Vagina (tissue), 2 donors: ENCODE results near the gene ZNF606. TPM values are rescaled to one million over a fixed set of nuclear protein-coding genes. Genes with fewer than 3 reads are reported as not detected.

Source experiments
- DNase-seq, 2 donors: peaks; one replicate each; pipeline ENCODE4 v3.0.0-alpha.2; 2017; ENCODE audit errors: extremely low spot score in 2 of 2
- H3K27ac ChIP-seq: fragments of 200-600 bp; sonication (generic); one replicate; pipeline ENCODE4 v1.5.1; 2019
- H3K27me3 ChIP-seq: fragments of 200-600 bp; sonication (generic); one replicate; pipeline ENCODE4 v1.5.1; 2019
- H3K36me3 ChIP-seq, 2 donors: fragments of 200-600 bp; sonication (generic); one replicate each; pipeline ENCODE4 v1.5.1; 2017 to 2019
- H3K4me1 ChIP-seq: fragments of 200-600 bp; sonication (generic); one replicate; pipeline ENCODE4 v1.5.1; 2019
- H3K4me3 ChIP-seq, 2 donors: fragments of 200-600 bp; sonication (generic); 1 replicate in 1 of 2; 2 replicates in 1 of 2; pipeline ENCODE4 v1.5.1; 2016 to 2019
- H3K9me3 ChIP-seq: fragments of 200-600 bp; sonication (generic); one replicate; pipeline ENCODE4 v1.5.1; 2019
- POLR2A ChIP-seq, 2 donors: fragments of 450-650 bp; IDR thresholded peaks; one replicate each; pipeline ENCODE4 v1.6.1; 2017; ENCODE audit warnings: antibody characterized with exemption in 2 of 2, mild to moderate bottlenecking in 2 of 2, moderate library complexity in 2 of 2
- POLR2AphosphoS5 ChIP-seq, 2 donors: sonication (generic); formaldehyde crosslinking; IDR thresholded peaks; one replicate each; pipeline ENCODE4 v1.9.0; 2017; ENCODE audit warnings: antibody characterized with exemption in 2 of 2, mild to moderate bottlenecking in 2 of 2, low read depth in 1 of 2; ENCODE audit not compliant: insufficient read depth in 1 of 2
- intact Hi-C: fragments of 100-400 bp; cut with DNase I; formaldehyde crosslinking; loops from one replicate; pipeline ENCODE4 v1.15.1; 2023
- total RNA-seq: library from RNA; depleted of rRNA; stranded (reverse); fragments of >200 nt; gene quantifications from one replicate; pipeline ENCODE4 v1.2.3, GENCODE V29; 2016
- TF ChIP-seq, protein P1 (sequence below), 3 experiments: fragments of 450-650 bp in 2 of 3; fragments of 200-600 bp in 1 of 3; sonication (generic) in 1 of 3; IDR thresholded peaks; one replicate each; pipeline ENCODE4 v1.5.1; 2017 to 2019; ENCODE audit warnings: antibody characterized with exemption in 3 of 3, mild to moderate bottlenecking in 2 of 3, moderate library complexity in 2 of 3

Gene ZNF606
- total RNA-seq, 1 donor from 2014 or later = 10.1 TPM

DNA sequence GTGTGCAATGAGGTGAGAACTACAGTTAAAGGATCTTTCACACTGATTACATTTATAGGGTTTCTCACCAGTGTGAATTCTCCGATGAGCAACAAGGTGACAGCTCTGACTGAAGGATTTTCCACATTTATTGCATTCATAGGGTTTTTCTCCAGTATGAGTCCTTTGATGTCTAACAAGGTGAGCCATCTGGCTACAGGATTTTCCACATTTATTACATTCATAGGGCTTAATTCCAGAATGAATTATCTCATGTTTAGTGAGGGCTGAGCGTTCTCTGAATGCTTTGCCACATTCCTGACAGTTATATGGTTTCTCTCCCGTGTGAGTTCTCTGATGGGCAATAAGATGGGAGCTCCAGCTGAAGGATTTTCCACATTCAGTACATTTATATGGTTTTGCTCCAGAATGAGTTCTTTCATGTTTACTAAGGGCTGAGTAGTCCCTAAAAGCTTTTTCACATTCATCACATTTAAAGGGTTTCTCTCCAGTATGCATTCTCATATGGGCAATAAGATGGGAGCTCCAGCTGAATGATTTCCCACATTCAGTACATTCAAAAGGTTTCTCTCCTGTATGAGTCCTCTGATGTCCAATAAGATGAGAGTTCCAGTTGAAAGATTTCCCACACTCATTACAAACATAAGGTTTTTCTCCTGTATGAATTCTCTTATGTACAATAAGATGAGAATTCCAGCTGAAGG is 23.9 kb downstream of the ZNF606 start:
- H3K27ac ChIP-seq = no peak overlapping the region
- no peak for DNase-seq
- no peak for TF ChIP-seq POLR2A (IDR thresholded peaks at IDR 0.05)
- TF ChIP-seq POLR2AphosphoS5 (IDR thresholded peaks at IDR 0.05; ENCODE audit: insufficient read depth in 1 of 2, low read depth in 1 of 2) = no peak
- H3K9me3 ChIP-seq = peaks cover 91% of the 10 kb centered on the region
- intact Hi-C loops = no loop called here
- peaks cover 7 to 82% of the 10 kb centered on the region in 2 donors for H3K36me3 ChIP-seq
- H3K27me3 ChIP-seq = no peaks in the 10 kb centered on the region
- no peaks in the 10 kb centered on the region for H3K4me1 ChIP-seq
- H3K4me3 ChIP-seq = peak overlapping the region in 1 of 2 donors; percentile 11

- H3K36me3 ChIP-seq = peaks cover 0 to 45% of the 10 kb centered on the region in 2 donors
- no peak within 1 kb of the TSS for H3K4me3 ChIP-seq
- intact Hi-C loops = no loop called here
- H3K27ac ChIP-seq = no peak within 1 kb of the TSS
- H3K9me3 ChIP-seq = peaks cover 83% of the 10 kb centered on the region
- DNase-seq = no peak
- TF ChIP-seq POLR2A (IDR thresholded peaks at IDR 0.05) (no peak), POLR2AphosphoS5 (IDR thresholded peaks at IDR 0.05; ENCODE audit: insufficient read depth in 1 of 2, low read depth in 1 of 2) (no peak)
- TF ChIP-seq, protein P1, sequence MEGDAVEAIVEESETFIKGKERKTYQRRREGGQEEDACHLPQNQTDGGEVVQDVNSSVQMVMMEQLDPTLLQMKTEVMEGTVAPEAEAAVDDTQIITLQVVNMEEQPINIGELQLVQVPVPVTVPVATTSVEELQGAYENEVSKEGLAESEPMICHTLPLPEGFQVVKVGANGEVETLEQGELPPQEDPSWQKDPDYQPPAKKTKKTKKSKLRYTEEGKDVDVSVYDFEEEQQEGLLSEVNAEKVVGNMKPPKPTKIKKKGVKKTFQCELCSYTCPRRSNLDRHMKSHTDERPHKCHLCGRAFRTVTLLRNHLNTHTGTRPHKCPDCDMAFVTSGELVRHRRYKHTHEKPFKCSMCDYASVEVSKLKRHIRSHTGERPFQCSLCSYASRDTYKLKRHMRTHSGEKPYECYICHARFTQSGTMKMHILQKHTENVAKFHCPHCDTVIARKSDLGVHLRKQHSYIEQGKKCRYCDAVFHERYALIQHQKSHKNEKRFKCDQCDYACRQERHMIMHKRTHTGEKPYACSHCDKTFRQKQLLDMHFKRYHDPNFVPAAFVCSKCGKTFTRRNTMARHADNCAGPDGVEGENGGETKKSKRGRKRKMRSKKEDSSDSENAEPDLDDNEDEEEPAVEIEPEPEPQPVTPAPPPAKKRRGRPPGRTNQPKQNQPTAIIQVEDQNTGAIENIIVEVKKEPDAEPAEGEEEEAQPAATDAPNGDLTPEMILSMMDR (IDR thresholded peaks at IDR 0.05) = no peak
- no peaks in the 10 kb centered on the region for H3K4me1 ChIP-seq
- no peaks in the 10 kb centered on the region for H3K27me3 ChIP-seq
Observed at GRCh38 chr19:57974434-57974833, 28.2 kb downstream of the ZNF606 start, which contains the start of gene C19orf18. C19orf18 (minus strand) TSS chr19:57974534; CDS start chr19:57974432, 102 bp downstream.

DNA sequence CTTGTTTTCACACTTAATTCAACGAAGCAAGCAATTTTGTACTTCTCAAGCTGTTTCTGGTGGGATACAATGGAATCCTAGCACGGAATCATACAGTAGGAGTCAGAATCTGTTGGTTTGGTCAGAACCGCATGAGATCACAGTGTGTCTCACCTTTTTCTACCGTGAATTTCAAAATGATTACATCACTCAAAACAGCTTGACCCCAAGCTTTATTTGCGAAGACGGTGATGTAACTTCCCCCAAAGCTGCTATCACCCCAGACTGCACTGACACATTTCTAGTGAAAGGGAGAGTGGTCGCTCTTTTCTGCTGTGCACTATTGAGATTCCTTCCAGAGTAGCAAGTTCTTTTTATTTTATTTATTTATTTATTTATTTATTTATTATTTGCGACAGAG is 37.9 kb downstream of the ZNF606 start:
- H3K27ac ChIP-seq = no peak overlapping the region
- no peaks in the 10 kb centered on the region for H3K4me1 ChIP-seq
- H3K9me3 ChIP-seq = peaks cover 29% of the 10 kb centered on the region
- intact Hi-C loops = no loop called here
- H3K36me3 ChIP-seq = peaks cover 0 to 17% of the 10 kb centered on the region in 2 donors
- TF ChIP-seq, protein P1 (IDR thresholded peaks at IDR 0.05) = no peak
- TF ChIP-seq POLR2A (IDR thresholded peaks at IDR 0.05) (no peak), POLR2AphosphoS5 (IDR thresholded peaks at IDR 0.05; ENCODE audit: insufficient read depth in 1 of 2, low read depth in 1 of 2) (no peak)
- H3K27me3 ChIP-seq = no peaks in the 10 kb centered on the region
- H3K4me3 ChIP-seq = no peak overlapping the region
- DNase-seq = no peak

DNA sequence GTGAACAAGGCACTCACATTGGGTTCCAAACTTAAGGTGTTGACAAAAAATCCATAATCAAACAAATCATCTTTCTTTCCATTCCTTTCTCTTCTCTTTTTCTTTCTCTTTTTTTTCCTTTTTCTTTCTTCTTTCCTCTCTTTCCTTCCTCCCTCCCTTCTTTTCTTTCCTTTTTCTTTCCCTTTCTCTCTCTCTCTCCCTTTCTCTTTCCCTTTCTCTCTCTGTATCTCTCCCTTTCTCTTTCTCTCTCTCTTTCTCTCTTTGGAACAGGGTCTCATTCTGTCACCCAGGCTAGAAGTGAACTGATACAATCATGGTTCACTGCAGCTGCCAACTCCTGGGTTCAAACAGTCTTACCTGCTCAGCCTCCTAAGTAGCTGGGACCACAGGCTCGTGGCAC is 40.8 kb downstream of the ZNF606 start:
- DNase-seq = no peak
- Histone ChIP-seq H3K4me3 (no peak overlapping the region), H3K4me1 (no peaks in the 10 kb centered on the region), H3K36me3 (peaks cover 0 to 6% of the 10 kb centered on the region in 2 donors), H3K27me3 (no peaks in the 10 kb centered on the region), H3K27ac (no peak overlapping the region), H3K9me3 (peaks cover 17% of the 10 kb centered on the region)
- no peak for TF ChIP-seq POLR2A (IDR thresholded peaks at IDR 0.05)
- TF ChIP-seq POLR2AphosphoS5 (IDR thresholded peaks at IDR 0.05; ENCODE audit: insufficient read depth in 1 of 2, low read depth in 1 of 2) = no peak
- TF ChIP-seq, protein P1 (IDR thresholded peaks at IDR 0.05) = no peak
- intact Hi-C loops = no loop called here

GRCh38 chr19:57954996-57955395 is 47.6 kb downstream of the ZNF606 start:
- H3K4me1 ChIP-seq = no peaks in the 10 kb centered on the region
- no peak for DNase-seq
- H3K27me3 ChIP-seq = no peaks in the 10 kb centered on the region
- TF ChIP-seq, protein P1 (IDR thresholded peaks at IDR 0.05) = no peak
- TF ChIP-seq POLR2AphosphoS5 (IDR thresholded peaks at IDR 0.05; ENCODE audit: insufficient read depth in 1 of 2, low read depth in 1 of 2) = no peak
- no peak for TF ChIP-seq POLR2A (IDR thresholded peaks at IDR 0.05)
- no peak overlapping the region for H3K4me3 ChIP-seq
- intact Hi-C loops = no loop called here
- no peaks in the 10 kb centered on the region for H3K9me3 ChIP-seq
- H3K36me3 ChIP-seq = no peaks in the 10 kb centered on the region
- H3K27ac ChIP-seq = no peak overlapping the region
